HepG2 (cell line): ENCODE results near the gene L3MBTL4. TPM values are rescaled to one million over a fixed set of nuclear protein-coding genes. Genes with fewer than 3 reads are reported as not detected.
A peak's percentile ranks its signal among the peaks of the same experiment; 100 is the strongest.

Source experiments
- GATAD1 ChIP-seq: IDR thresholded peaks from 2 replicates; pipeline ENCODE4 v1.6.1; 2016; ENCODE audit warnings: missing genetic modification reagents, missing compliant biosample characterization
- HDAC1 ChIP-seq: sonication (generic); formaldehyde crosslinking; IDR thresholded peaks from 2 replicates; pipeline ENCODE4 v1.5.1; 2020; ENCODE audit warnings: mild to moderate bottlenecking, missing genetic modification reagents
- HNF4A ChIP-seq: sonication (generic); formaldehyde crosslinking; IDR thresholded peaks from 2 replicates; pipeline ENCODE4 v1.4.0; 2020; ENCODE audit warnings: missing genetic modification reagents
- HNRNPH1 ChIP-seq: fragments of 200-400 bp; formaldehyde crosslinking; optimal IDR thresholded peaks from 2 replicates; pipeline ENCODE3; 2017; ENCODE audit warnings: mild to moderate bottlenecking, low read depth, low read length
- HOXA9 ChIP-seq: sonication (generic); formaldehyde crosslinking; IDR thresholded peaks from 2 replicates; pipeline ENCODE4 v1.8.1; 2022; ENCODE audit warnings: missing genetic modification reagents, mild to moderate bottlenecking, moderate library complexity, borderline replicate concordance
- KDM2A ChIP-seq: sonication (generic); formaldehyde crosslinking; IDR thresholded peaks from 2 replicates; pipeline ENCODE4 v1.4.0; 2020; ENCODE audit warnings: low read depth, missing genetic modification reagents, borderline replicate concordance
- KLF12 ChIP-seq: sonication (generic); formaldehyde crosslinking; IDR thresholded peaks from 2 replicates; pipeline ENCODE4 v1.4.0; 2020; ENCODE audit warnings: missing genetic modification reagents, borderline replicate concordance
- MED1 ChIP-seq: sonication (generic); formaldehyde crosslinking; IDR thresholded peaks from 2 replicates; pipeline ENCODE4 v1.4.0; 2020; ENCODE audit warnings: missing genetic modification reagents
- NONO ChIP-seq, 2 experiments: fragments of 450-650 bp in 1 of 2; sonication (generic) in 1 of 2; formaldehyde crosslinking in 1 of 2; IDR thresholded peaks in 1 of 2; conservative IDR thresholded peaks in 1 of 2; 2 replicates each; pipeline versions ENCODE4 v1.6.1 to v1.8.0; 2017 to 2022; ENCODE audit warnings: mild to moderate bottlenecking in 1 of 2, missing genetic modification reagents in 1 of 2, moderate library complexity in 1 of 2
- TAF1 ChIP-seq: sonication (generic); formaldehyde crosslinking; IDR thresholded peaks from 2 replicates; pipeline ENCODE4 v1.4.0; 2020; ENCODE audit warnings: missing genetic modification reagents
- TARDBP ChIP-seq: sonication (generic); formaldehyde crosslinking; IDR thresholded peaks from 2 replicates; pipeline ENCODE4 v1.8.0; 2022; ENCODE audit warnings: mild to moderate bottlenecking, missing genetic modification reagents
- ZNF256 ChIP-seq: sonication (generic); formaldehyde crosslinking; conservative IDR thresholded peaks from 2 replicates; pipeline ENCODE4 v1.4.0; 2020; ENCODE audit warnings: missing genetic modification reagents
- ZNF292 ChIP-seq: sonication (generic); formaldehyde crosslinking; IDR thresholded peaks from 2 replicates; pipeline ENCODE4 v1.8.1; 2022; ENCODE audit warnings: mild to moderate bottlenecking, low read depth, missing genetic modification reagents, borderline replicate concordance
- ZNF629 ChIP-seq: sonication (generic); formaldehyde crosslinking; conservative IDR thresholded peaks from 2 replicates; pipeline ENCODE4 v1.5.0; 2020; ENCODE audit warnings: missing genetic modification reagents
- polyA plus RNA-seq, 8 experiments: library from polyadenylated mRNA; depleted of rRNA in 3 of 8; stranded (reverse) in 7 of 8; unstranded in 1 of 8; fragments of >200 nt; fragmentation: Illumina TruSeq in 4 of 8; extraction: Trizol in 4 of 8; gene quantifications; 2 replicates each; pipeline versions ENCODE4 v1.2.1 to v1.2.3, GENCODE V29; 2011 to 2016; ENCODE audit warnings: low read depth in 4 of 8, missing spikeins in 1 of 8, mixed read lengths in 1 of 8; ENCODE audit not compliant: insufficient read depth in 1 of 8
- total RNA-seq, 5 experiments: library from RNA; depleted of rRNA; stranded (reverse); fragments of >200 nt; fragmentation: Illumina TruSeq; extraction: Trizol; gene quantifications; 2 replicates each; pipeline ENCODE4 v1.2.3, GENCODE V29; 2016; ENCODE audit warnings: low read depth in 1 of 5
- TF ChIP-seq, protein P1 (sequence below): sonication (generic); formaldehyde crosslinking; IDR thresholded peaks from 2 replicates; pipeline ENCODE4 v1.4.0; 2020; ENCODE audit warnings: missing genetic modification reagents
- TF ChIP-seq, protein P2 (sequence below): sonication (generic); formaldehyde crosslinking; conservative IDR thresholded peaks from 2 replicates; pipeline ENCODE4 v1.8.0; 2022; ENCODE audit warnings: mild to moderate bottlenecking, moderate library complexity, missing genetic modification reagents
- TF ChIP-seq, protein P3 (sequence below): IDR thresholded peaks from 2 replicates; pipeline ENCODE4 v1.6.1; 2016; ENCODE audit warnings: low read depth, control low read depth

Gene L3MBTL4
- total and polyA plus RNA-seq, 2 of the 13 experiments (the other 11 are each of a cell fraction or from before 2014, with no cell fraction given), result 10.8 to 13.3 TPM

DNA sequence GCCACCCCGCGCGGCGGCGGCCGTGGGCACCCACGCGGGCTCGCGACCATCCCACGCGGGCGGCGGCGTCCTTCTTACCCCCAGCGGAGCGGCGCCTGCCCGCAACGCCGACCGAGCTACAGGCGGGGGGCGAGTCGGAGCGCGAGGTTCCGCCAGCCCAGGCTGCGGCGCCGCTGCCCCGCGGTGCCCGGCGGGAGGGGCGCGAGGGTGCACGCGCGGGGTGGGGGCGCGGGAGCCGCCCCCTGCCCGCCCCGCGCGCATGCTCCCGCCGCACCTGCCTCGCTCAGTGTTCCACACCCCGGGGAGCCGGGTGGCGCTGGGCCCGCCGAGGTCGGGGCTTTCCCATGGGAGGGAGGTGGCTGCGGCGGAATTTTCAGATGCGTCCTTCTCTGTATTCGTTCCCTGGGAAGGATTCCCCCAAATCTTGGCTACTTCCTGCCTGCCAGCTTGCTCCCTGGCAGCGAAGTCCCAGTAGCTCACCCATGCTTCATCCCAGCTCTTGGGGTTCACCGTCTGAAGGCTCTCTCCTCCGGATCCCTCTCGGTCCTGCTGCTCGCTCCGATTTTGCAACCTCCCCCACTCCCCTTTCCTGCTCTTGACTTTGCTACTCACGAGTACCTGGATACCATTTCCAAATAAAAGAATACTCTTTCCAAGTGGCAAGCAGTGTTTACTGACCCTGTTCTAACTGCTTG lies at the start of gene L3MBTL4 (continued):
- TF ChIP-seq, protein P1, sequence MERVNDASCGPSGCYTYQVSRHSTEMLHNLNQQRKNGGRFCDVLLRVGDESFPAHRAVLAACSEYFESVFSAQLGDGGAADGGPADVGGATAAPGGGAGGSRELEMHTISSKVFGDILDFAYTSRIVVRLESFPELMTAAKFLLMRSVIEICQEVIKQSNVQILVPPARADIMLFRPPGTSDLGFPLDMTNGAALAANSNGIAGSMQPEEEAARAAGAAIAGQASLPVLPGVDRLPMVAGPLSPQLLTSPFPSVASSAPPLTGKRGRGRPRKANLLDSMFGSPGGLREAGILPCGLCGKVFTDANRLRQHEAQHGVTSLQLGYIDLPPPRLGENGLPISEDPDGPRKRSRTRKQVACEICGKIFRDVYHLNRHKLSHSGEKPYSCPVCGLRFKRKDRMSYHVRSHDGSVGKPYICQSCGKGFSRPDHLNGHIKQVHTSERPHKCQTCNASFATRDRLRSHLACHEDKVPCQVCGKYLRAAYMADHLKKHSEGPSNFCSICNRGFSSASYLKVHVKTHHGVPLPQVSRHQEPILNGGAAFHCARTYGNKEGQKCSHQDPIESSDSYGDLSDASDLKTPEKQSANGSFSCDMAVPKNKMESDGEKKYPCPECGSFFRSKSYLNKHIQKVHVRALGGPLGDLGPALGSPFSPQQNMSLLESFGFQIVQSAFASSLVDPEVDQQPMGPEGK (CRISPR knock-in tag), result peak; percentile 53; the same call in 1 of the 2 replicates
- TF ChIP-seq HNRNPH1, result no peak
- TF ChIP-seq HDAC1 (CRISPR knock-in tag), result peak; percentile 27; the same call in 1 of the 2 replicates
- no peak for TF ChIP-seq NONO (IDR thresholded peaks at IDR 0.05)
- TF ChIP-seq NONO (CRISPR knock-in tag; conservative IDR thresholded peaks at IDR 0.05), result 0 out of 2 replicates have a peak, but pooled peaks have one; percentile 8
- 0 out of 2 replicates have a peak, but pooled peaks have one; percentile 57 for TF ChIP-seq ZNF256 (CRISPR knock-in tag)
- TF ChIP-seq HOXA9, result no peak
- TF ChIP-seq GATAD1, result no peak
- no peak for TF ChIP-seq ZNF629 (CRISPR knock-in tag)
- 0 out of 2 replicates have a peak, but pooled peaks have one; percentile 24 for TF ChIP-seq KLF12 (CRISPR knock-in tag)
- TF ChIP-seq KDM2A, result peak; percentile 37; the same call in 1 of the 2 replicates
- 0 out of 2 replicates have a peak, but pooled peaks have one; percentile 25 for TF ChIP-seq ZNF292 (CRISPR knock-in tag)
- TF ChIP-seq TARDBP, result peak; percentile 29; the same call in 1 of the 2 replicates
- TF ChIP-seq, protein P2, sequence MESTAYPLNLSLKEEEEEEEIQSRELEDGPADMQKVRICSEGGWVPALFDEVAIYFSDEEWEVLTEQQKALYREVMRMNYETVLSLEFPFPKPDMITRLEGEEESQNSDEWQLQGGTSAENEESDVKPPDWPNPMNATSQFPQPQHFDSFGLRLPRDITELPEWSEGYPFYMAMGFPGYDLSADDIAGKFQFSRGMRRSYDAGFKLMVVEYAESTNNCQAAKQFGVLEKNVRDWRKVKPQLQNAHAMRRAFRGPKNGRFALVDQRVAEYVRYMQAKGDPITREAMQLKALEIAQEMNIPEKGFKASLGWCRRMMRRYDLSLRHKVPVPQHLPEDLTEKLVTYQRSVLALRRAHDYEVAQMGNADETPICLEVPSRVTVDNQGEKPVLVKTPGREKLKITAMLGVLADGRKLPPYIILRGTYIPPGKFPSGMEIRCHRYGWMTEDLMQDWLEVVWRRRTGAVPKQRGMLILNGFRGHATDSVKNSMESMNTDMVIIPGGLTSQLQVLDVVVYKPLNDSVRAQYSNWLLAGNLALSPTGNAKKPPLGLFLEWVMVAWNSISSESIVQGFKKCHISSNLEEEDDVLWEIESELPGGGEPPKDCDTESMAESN (CRISPR knock-in tag), result 0 out of 2 replicates have a peak, but pooled peaks have one; percentile 7
- TF ChIP-seq, protein P3, sequence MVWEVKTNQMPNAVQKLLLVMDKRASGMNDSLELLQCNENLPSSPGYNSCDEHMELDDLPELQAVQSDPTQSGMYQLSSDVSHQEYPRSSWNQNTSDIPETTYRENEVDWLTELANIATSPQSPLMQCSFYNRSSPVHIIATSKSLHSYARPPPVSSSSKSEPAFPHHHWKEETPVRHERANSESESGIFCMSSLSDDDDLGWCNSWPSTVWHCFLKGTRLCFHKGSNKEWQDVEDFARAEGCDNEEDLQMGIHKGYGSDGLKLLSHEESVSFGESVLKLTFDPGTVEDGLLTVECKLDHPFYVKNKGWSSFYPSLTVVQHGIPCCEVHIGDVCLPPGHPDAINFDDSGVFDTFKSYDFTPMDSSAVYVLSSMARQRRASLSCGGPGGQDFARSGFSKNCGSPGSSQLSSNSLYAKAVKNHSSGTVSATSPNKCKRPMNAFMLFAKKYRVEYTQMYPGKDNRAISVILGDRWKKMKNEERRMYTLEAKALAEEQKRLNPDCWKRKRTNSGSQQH, result no peak
- peak; percentile 33 for TF ChIP-seq MED1 (CRISPR knock-in tag)
- 0 out of 2 replicates have a peak, but pooled peaks have one; percentile 6 for TF ChIP-seq HNF4A
- TF ChIP-seq TAF1 (CRISPR knock-in tag), result peak; percentile 28; the same call in 1 of the 2 replicates
